DND-41 (cell line): ENCODE data around the gene MYLK3.

Experiments used
- ATAC-seq: fragments of 200-7000 bp; cut with Tn5 transposase; 3 replicates; pipeline ENCODE4 v1.9.1; 2021; ENCODE audit warnings: low read depth; ENCODE audit not compliant: insufficient read depth
- DNase-seq: peaks from one replicate; pipeline ENCODE4 v3.0.0-alpha.2; 2020
- H2AFZ ChIP-seq: 2 replicates; pipeline ENCODE4 v1.6.0; 2012; ENCODE audit warnings: low read depth, low read length
- H3K27ac ChIP-seq: 2 replicates; pipeline ENCODE4 v1.5.1; 2012; ENCODE audit warnings: low read length, inconsistent platforms
- H3K27me3 ChIP-seq: fragments of 200-600 bp; sonication (generic); 2 replicates; pipeline ENCODE4 v1.6.0; 2012; ENCODE audit warnings: low read length, mild to moderate bottlenecking, inconsistent platforms; ENCODE audit not compliant: insufficient read depth, poor library complexity
- H3K36me3 ChIP-seq: 2 replicates; pipeline ENCODE4 v1.5.1; 2012; ENCODE audit warnings: low read length, inconsistent platforms; ENCODE audit not compliant: insufficient read depth
- H3K4me1 ChIP-seq: 2 replicates; pipeline ENCODE4 v1.5.1; 2012; ENCODE audit warnings: mild to moderate bottlenecking, low read length; ENCODE audit not compliant: insufficient read depth
- H3K4me2 ChIP-seq: 2 replicates; pipeline ENCODE4 v1.6.0; 2012; ENCODE audit warnings: mild to moderate bottlenecking, moderate library complexity, low read length, inconsistent platforms; ENCODE audit not compliant: insufficient read depth
- H3K4me3 ChIP-seq, 2 experiments: fragments of 200-600 bp in 1 of 2; shearing (Covaris generic) in 1 of 2; 2 replicates each; pipeline ENCODE4 v1.5.1; 2012 to 2016; ENCODE audit warnings: inconsistent platforms in 2 of 2, low read length in 2 of 2, mild to moderate bottlenecking in 2 of 2, low read depth in 1 of 2, moderate library complexity in 1 of 2
- H3K79me2 ChIP-seq: 2 replicates; pipeline ENCODE4 v1.6.0; 2012; ENCODE audit warnings: low read length, inconsistent platforms; ENCODE audit not compliant: insufficient read depth
- H3K9ac ChIP-seq: 2 replicates; pipeline ENCODE4 v1.6.0; 2012; ENCODE audit warnings: low read depth, mild to moderate bottlenecking, inconsistent platforms, low read length, moderate library complexity
- H3K9me3 ChIP-seq: 2 replicates; pipeline ENCODE4 v1.5.1; 2012; ENCODE audit warnings: low read length, moderate library complexity, mild to moderate bottlenecking, inconsistent platforms; ENCODE audit not compliant: insufficient read depth, severe bottlenecking
- H4K20me1 ChIP-seq: 2 replicates; pipeline ENCODE4 v1.6.0; 2012; ENCODE audit warnings: low read length; ENCODE audit not compliant: insufficient read depth
- CTCF ChIP-seq: IDR thresholded peaks from 2 replicates; pipeline ENCODE4 v1.5.1; 2012; ENCODE audit warnings: borderline replicate concordance, low read length, moderate library complexity, mild to moderate bottlenecking; ENCODE audit not compliant: poor library complexity, severe bottlenecking; ENCODE audit errors: extremely low read depth
- EZH2 ChIP-seq: IDR thresholded peaks from 3 replicates; pipeline ENCODE4 v1.6.1; 2012; ENCODE audit warnings: borderline replicate concordance, low read depth, mild to moderate bottlenecking, moderate library complexity, low read length, inconsistent platforms; ENCODE audit not compliant: severe bottlenecking

MYLK3 gene

GRCh38 chr16:46690281-46691178 lies 57.6 kb downstream of the MYLK3 start:
- Histone ChIP-seq H2AFZ (peak overlapping the region; percentile 79), H3K79me2 (peaks cover 73% of the 10 kb centered on the region), H3K4me3 (peak overlapping the region; percentile 60 to 98), H3K36me3 (peaks cover 46% of the 10 kb centered on the region), H3K4me2 (peak overlapping the region; percentile 89), H3K4me1 (peaks cover 43% of the 10 kb centered on the region), H3K27ac (peak overlapping the region; percentile 84), H3K27me3 (no peaks in the 10 kb centered on the region), H3K9ac (peak overlapping the region; percentile 93), H3K9me3 (no peaks in the 10 kb centered on the region), H4K20me1 (peaks cover 49% of the 10 kb centered on the region)
- no peak for DNase-seq
- TF ChIP-seq EZH2 (no peak), CTCF (no peak)
- no peak for ATAC-seq

GRCh38 chr16:46689365-46690280 lies 58.5 kb downstream of the MYLK3 start, which contains the start of gene ORC6:
ORC6 (plus strand) TSS chr16:46689659; CDS start chr16:46689706, 47 bp downstream.
- Histone ChIP-seq H3K27me3 (no peaks in the 10 kb centered on the region), H3K9ac (peak within 1 kb of the TSS; percentile 93), H3K27ac (peak within 1 kb of the TSS; percentile 84), H3K36me3 (peaks cover 37% of the 10 kb centered on the region), H2AFZ (peak within 1 kb of the TSS; percentile 84), H3K9me3 (no peaks in the 10 kb centered on the region), H3K4me2 (peak within 1 kb of the TSS; percentile 89), H3K4me3 (peak within 1 kb of the TSS; percentile 60 to 98), H4K20me1 (peaks cover 57% of the 10 kb centered on the region), H3K79me2 (peaks cover 82% of the 10 kb centered on the region), H3K4me1 (peaks cover 47% of the 10 kb centered on the region)
- peak; percentile 64 for TF ChIP-seq CTCF
- no peak for TF ChIP-seq EZH2
- ATAC-seq (peak; percentile 81), DNase-seq (peak; percentile 97)

- Histone ChIP-seq H3K4me2 (peak within 1 kb of the TSS; percentile 89), H3K9ac (peak within 1 kb of the TSS; percentile 93), H3K4me3 (peak within 1 kb of the TSS; percentile 60 to 98), H3K27me3 (no peaks in the 10 kb centered on the region), H3K9me3 (no peaks in the 10 kb centered on the region), H4K20me1 (peaks cover 65% of the 10 kb centered on the region), H3K36me3 (peaks cover 35% of the 10 kb centered on the region), H3K4me1 (peaks cover 51% of the 10 kb centered on the region), H3K79me2 (peaks cover 90% of the 10 kb centered on the region), H3K27ac (peak within 1 kb of the TSS; percentile 84), H2AFZ (peak within 1 kb of the TSS; percentile 84)
- peak; percentile 90 for ATAC-seq
- TF ChIP-seq CTCF (peak; percentile 54), EZH2 (no peak)
- DNase-seq: peak; percentile 99
Observed at GRCh38 chr16:46688654-46689364, 59.3 kb downstream of the MYLK3 start, which contains the start of gene VPS35. VPS35 (minus strand) TSS chr16:46689178; CDS start chr16:46689133, 45 bp downstream.
